MCF 10A (cell line): ENCODE measurements around the gene P4HA1. TPM values are rescaled to one million over a fixed set of nuclear protein-coding genes. Genes with fewer than 3 reads are reported as not detected.
"Not testable (repeated sequence)": the region's sequence is repeated elsewhere in the genome, so short reads cannot be mapped to it uniquely, and the experiment has no call there.

Experiments used
- BruUV-seq: library from RNA; stranded (reverse); fragments of 400-500 nt; replicated peaks from 2 replicates; lab custom pipeline; 2021; lab: Mats Ljungman, UMichigan
- CTCF ChIA-PET: fragments of 300-600 bp; sonication (Branson Sonifier 250); formaldehyde crosslinking; extraction: SDS; loops from one replicate; lab custom pipeline; 2021; ENCODE audit warnings: antibody characterized with exemption, inconsistent platforms; lab: Yijun Ruan, JAX
- POLR2A ChIA-PET: fragments of 300-600, 350-650 bp; sonication (Branson Sonifier 250); formaldehyde crosslinking; extraction: SDS; loops from one replicate; lab custom pipeline; 2020; ENCODE audit warnings: antibody characterized with exemption, inconsistent platforms; lab: Yijun Ruan, JAX
- DNase-seq: peaks from one replicate; pipeline ENCODE4 v3.0.0-alpha.2; 2018; ENCODE audit not compliant: unreplicated experiment
- H3K27ac Mint-ChIP-seq: one replicate; pipeline ENCODE4 v1.8.0; 2022; ENCODE audit warnings: mild to moderate bottlenecking, low read depth, mixed read lengths; ENCODE audit not compliant: unreplicated experiment
- H3K27me3 Mint-ChIP-seq: one replicate; pipeline ENCODE4 v1.8.0; 2022; ENCODE audit warnings: mixed read lengths; ENCODE audit not compliant: insufficient read depth, unreplicated experiment
- H3K36me3 Mint-ChIP-seq: one replicate; pipeline ENCODE4 v1.8.0; 2022; ENCODE audit warnings: mild to moderate bottlenecking, moderate library complexity, mixed read lengths; ENCODE audit not compliant: insufficient read depth, unreplicated experiment
- H3K4me1 Mint-ChIP-seq: one replicate; pipeline ENCODE4 v1.8.0; 2022; ENCODE audit warnings: mixed read lengths; ENCODE audit not compliant: insufficient read depth, unreplicated experiment
- H3K4me3 Mint-ChIP-seq: one replicate; pipeline ENCODE4 v1.8.0; 2022; ENCODE audit warnings: mild to moderate bottlenecking, moderate library complexity, mixed read lengths; ENCODE audit not compliant: unreplicated experiment
- H3K9me3 Mint-ChIP-seq: one replicate; pipeline ENCODE4 v1.8.0; 2022; ENCODE audit warnings: mixed read lengths; ENCODE audit not compliant: unreplicated experiment
- CTCF ChIP-seq: fragments of 200-600 bp; IDR thresholded peaks from one replicate; pipeline ENCODE4 v1.8.0; 2022; ENCODE audit warnings: antibody characterized with exemption, mild to moderate bottlenecking; ENCODE audit not compliant: unreplicated experiment
- intact Hi-C: fragments of 100-400 bp; cut with micrococcal nuclease; formaldehyde crosslinking; loops from 2 replicates; pipeline ENCODE4 v1.14.1; 2022
- total RNA-seq: library from RNA; stranded (reverse); gene quantifications from 2 replicates; pipeline ENCODE4 v1.2.3, GENCODE V29; 2022

P4HA1 gene
- total RNA-seq, 1 experiment from 2014 or later: 23.9 TPM

GRCh38 chr10:73032536-73032935, 64.1 kb downstream of the P4HA1 start:
- Mint-ChIP-seq H3K4me3 (no peak overlapping the region), H3K4me1 (no peaks in the 10 kb centered on the region), H3K36me3 (peaks cover 41% of the 10 kb centered on the region), H3K27ac (no peak overlapping the region), H3K27me3 (no peaks in the 10 kb centered on the region), H3K9me3 (no peaks in the 10 kb centered on the region)
- intact Hi-C loops: no loop called here
- no peak for DNase-seq
- ChIA-PET CTCF (interaction anchor here (0.7 to 0.8 kb wide), 3 partner anchors 9 to 158 kb away, joined by 3 read pairs; no protein-coding TSS in a partner anchor), POLR2A (interaction anchor here (0.6 to 1.4 kb wide), 3 partner anchors 8 to 29 kb away, joined by 3 to 4 read pairs (median 3); no protein-coding TSS in a partner anchor)
- BruUV-seq: no TSS peak
- TF ChIP-seq CTCF: no peak

GRCh38 chr10:73026623-73027022, 70.0 kb downstream of the P4HA1 start:
- H3K27ac Mint-ChIP-seq, intact Hi-C loops, H3K4me1 Mint-ChIP-seq, DNase-seq, H3K27me3 Mint-ChIP-seq, POLR2A ChIA-PET, BruUV-seq, H3K4me3 Mint-ChIP-seq, CTCF ChIA-PET, H3K9me3 Mint-ChIP-seq: not testable (repeated sequence)
- peaks cover 41% of the 10 kb centered on the region for H3K36me3 Mint-ChIP-seq

- POLR2A ChIA-PET, BruUV-seq, H3K4me3 Mint-ChIP-seq, intact Hi-C loops, H3K27me3 Mint-ChIP-seq, H3K27ac Mint-ChIP-seq, DNase-seq, H3K4me1 Mint-ChIP-seq, H3K9me3 Mint-ChIP-seq: not testable (repeated sequence)
- peaks cover 41% of the 10 kb centered on the region for H3K36me3 Mint-ChIP-seq
- CTCF ChIA-PET: interaction anchor here (0.6 kb wide), 1 partner anchor 9 kb away, joined by 3 read pairs; no protein-coding TSS in a partner anchor
These were observed 73.1 kb downstream of the P4HA1 start for GRCh38 chr10:73023455-73024070.

- H3K4me3 Mint-ChIP-seq, H3K27me3 Mint-ChIP-seq, POLR2A ChIA-PET, H3K9me3 Mint-ChIP-seq, CTCF ChIA-PET, BruUV-seq, intact Hi-C loops, DNase-seq, H3K4me1 Mint-ChIP-seq, H3K27ac Mint-ChIP-seq: not testable (repeated sequence)
- H3K36me3 Mint-ChIP-seq: peaks cover 36% of the 10 kb centered on the region
These were observed 73.7 kb downstream of the P4HA1 start for GRCh38 chr10:73022961-73023360.

GRCh38 chr10:73021538-73022164, 75.0 kb downstream of the P4HA1 start:
- BruUV-seq, DNase-seq, H3K27me3 Mint-ChIP-seq, H3K27ac Mint-ChIP-seq, H3K9me3 Mint-ChIP-seq, H3K4me3 Mint-ChIP-seq, intact Hi-C loops, H3K4me1 Mint-ChIP-seq, POLR2A ChIA-PET: not testable (repeated sequence)
- peaks cover 29% of the 10 kb centered on the region for H3K36me3 Mint-ChIP-seq
- CTCF ChIA-PET: interaction anchor here (0.6 to 0.7 kb wide), 2 partner anchors 137 to 638 kb away, joined by 3 read pairs; no protein-coding TSS in a partner anchor
